Activated B cell treated with CpG ODN at 0.5 μM for 24 hours (primary cell): ENCODE results near the gene PDE7B. TPM values are rescaled to one million over a fixed set of nuclear protein-coding genes. Genes with fewer than 3 reads are reported as not detected.

Source experiments
- ATAC-seq: fragments of 200-7000 bp; cut with Tn5 transposase; one replicate; pipeline ENCODE4 v1.10.0; 2021; ENCODE audit warnings: low read depth, mild to moderate bottlenecking, moderate library complexity
- CTCF ChIA-PET: fragments of 350-600 bp; sonication (Branson Sonifier 250); formaldehyde crosslinking; loops from one replicate; lab custom pipeline; 2021; ENCODE audit warnings: antibody characterized with exemption; lab: Charles Lee
- POLR2A ChIA-PET: fragments of 350-600 bp; sonication (Branson Sonifier 250); formaldehyde crosslinking; loops from one replicate; lab custom pipeline; 2021; ENCODE audit warnings: antibody characterized with exemption; lab: Charles Lee
- DNase-seq: peaks from one replicate; pipeline ENCODE4 v3.0.0; 2022
- H3K27ac Mint-ChIP-seq: one replicate; pipeline ENCODE4 v1.8.0; 2020; ENCODE audit warnings: mixed read lengths
- H3K27me3 Mint-ChIP-seq: one replicate; pipeline ENCODE4 v1.8.0; 2021; ENCODE audit warnings: mixed read lengths
- H3K36me3 Mint-ChIP-seq: one replicate; pipeline ENCODE4 v1.8.0; 2021; ENCODE audit warnings: low read depth, mixed read lengths
- H3K4me1 Mint-ChIP-seq: one replicate; pipeline ENCODE4 v1.8.0; 2021; ENCODE audit warnings: mixed read lengths
- H3K4me3 Mint-ChIP-seq: one replicate; pipeline ENCODE4 v1.8.0; 2020; ENCODE audit warnings: mild to moderate bottlenecking, mixed read lengths
- H3K9me3 Mint-ChIP-seq: one replicate; pipeline ENCODE4 v1.8.0; 2020; ENCODE audit warnings: mixed read lengths
- intact Hi-C: fragments of 100-400 bp; cut with micrococcal nuclease; formaldehyde crosslinking; loops from one replicate; pipeline ENCODE4 v1.15.1; 2024
- total RNA-seq: library from RNA; stranded (reverse); gene quantifications from 2 replicates; pipeline ENCODE4 v1.2.3, GENCODE V29; 2022
- TF ChIP-seq, protein P1 (sequence below): fragments of 200-600 bp; IDR thresholded peaks from one replicate; pipeline ENCODE4 v1.8.0; 2022; ENCODE audit warnings: antibody characterized with exemption, mild to moderate bottlenecking

PDE7B gene
- total RNA-seq, 1 donor from 2014 or later = 1.8 TPM

- no peak for DNase-seq
- Mint-ChIP-seq H3K27me3 (no peaks in the 10 kb centered on the region), H3K4me3 (no peak overlapping the region), H3K4me1 (no peaks in the 10 kb centered on the region), H3K27ac (no peak overlapping the region), H3K9me3 (peaks cover 7% of the 10 kb centered on the region), H3K36me3 (peaks cover 2% of the 10 kb centered on the region)
- ChIA-PET POLR2A (no interaction called here), CTCF (no interaction called here)
- TF ChIP-seq, protein P1, sequence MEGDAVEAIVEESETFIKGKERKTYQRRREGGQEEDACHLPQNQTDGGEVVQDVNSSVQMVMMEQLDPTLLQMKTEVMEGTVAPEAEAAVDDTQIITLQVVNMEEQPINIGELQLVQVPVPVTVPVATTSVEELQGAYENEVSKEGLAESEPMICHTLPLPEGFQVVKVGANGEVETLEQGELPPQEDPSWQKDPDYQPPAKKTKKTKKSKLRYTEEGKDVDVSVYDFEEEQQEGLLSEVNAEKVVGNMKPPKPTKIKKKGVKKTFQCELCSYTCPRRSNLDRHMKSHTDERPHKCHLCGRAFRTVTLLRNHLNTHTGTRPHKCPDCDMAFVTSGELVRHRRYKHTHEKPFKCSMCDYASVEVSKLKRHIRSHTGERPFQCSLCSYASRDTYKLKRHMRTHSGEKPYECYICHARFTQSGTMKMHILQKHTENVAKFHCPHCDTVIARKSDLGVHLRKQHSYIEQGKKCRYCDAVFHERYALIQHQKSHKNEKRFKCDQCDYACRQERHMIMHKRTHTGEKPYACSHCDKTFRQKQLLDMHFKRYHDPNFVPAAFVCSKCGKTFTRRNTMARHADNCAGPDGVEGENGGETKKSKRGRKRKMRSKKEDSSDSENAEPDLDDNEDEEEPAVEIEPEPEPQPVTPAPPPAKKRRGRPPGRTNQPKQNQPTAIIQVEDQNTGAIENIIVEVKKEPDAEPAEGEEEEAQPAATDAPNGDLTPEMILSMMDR = no peak
- intact Hi-C loops = no loop called here
- no peak for ATAC-seq
Measured at GRCh38 chr6:136127873-136128272, 276.4 kb downstream of the PDE7B start.

- Mint-ChIP-seq H3K27ac (no peak overlapping the region), H3K27me3 (no peaks in the 10 kb centered on the region), H3K9me3 (peaks cover 7% of the 10 kb centered on the region), H3K4me1 (no peaks in the 10 kb centered on the region), H3K36me3 (peaks cover 2% of the 10 kb centered on the region), H3K4me3 (no peak overlapping the region)
- ChIA-PET CTCF (no interaction called here), POLR2A (no interaction called here)
- TF ChIP-seq, protein P1 = no peak
- DNase-seq (no peak), ATAC-seq (no peak)
- intact Hi-C loops = no loop called here
Measured at GRCh38 chr6:136129365-136129764, 277.9 kb downstream of the PDE7B start.

GRCh38 chr6:136134268-136134667, 282.8 kb downstream of the PDE7B start:
- DNase-seq = no peak
- intact Hi-C loops = no loop called here
- CTCF ChIA-PET = no interaction called here
- TF ChIP-seq, protein P1 = no peak
- Mint-ChIP-seq H3K9me3 (peaks cover 7% of the 10 kb centered on the region), H3K36me3 (peaks cover 2% of the 10 kb centered on the region), H3K27ac (no peak overlapping the region), H3K4me1 (no peaks in the 10 kb centered on the region), H3K4me3 (no peak overlapping the region), H3K27me3 (no peaks in the 10 kb centered on the region)
- ATAC-seq = no peak
- POLR2A ChIA-PET = no interaction called here

- H3K4me1 Mint-ChIP-seq = no peaks in the 10 kb centered on the region
- peaks cover 2% of the 10 kb centered on the region for H3K36me3 Mint-ChIP-seq
- no peak for DNase-seq
- no peaks in the 10 kb centered on the region for H3K27me3 Mint-ChIP-seq
- POLR2A ChIA-PET = interaction anchor here (0.7 kb wide), 1 partner anchor 404 kb away, joined by 5 read pairs; no protein-coding TSS in a partner anchor
- CTCF ChIA-PET = interaction anchor here (0.7 kb wide), 1 partner anchor 49 kb away, joined by 3 read pairs; no protein-coding TSS in a partner anchor
- H3K27ac Mint-ChIP-seq = no peak overlapping the region
- TF ChIP-seq, protein P1 = no peak
- intact Hi-C loops = no loop called here
- H3K9me3 Mint-ChIP-seq = peaks cover 7% of the 10 kb centered on the region
- no peak overlapping the region for H3K4me3 Mint-ChIP-seq
- ATAC-seq = no peak
Measured at GRCh38 chr6:136134751-136135150, 283.2 kb downstream of the PDE7B start.

DNA sequence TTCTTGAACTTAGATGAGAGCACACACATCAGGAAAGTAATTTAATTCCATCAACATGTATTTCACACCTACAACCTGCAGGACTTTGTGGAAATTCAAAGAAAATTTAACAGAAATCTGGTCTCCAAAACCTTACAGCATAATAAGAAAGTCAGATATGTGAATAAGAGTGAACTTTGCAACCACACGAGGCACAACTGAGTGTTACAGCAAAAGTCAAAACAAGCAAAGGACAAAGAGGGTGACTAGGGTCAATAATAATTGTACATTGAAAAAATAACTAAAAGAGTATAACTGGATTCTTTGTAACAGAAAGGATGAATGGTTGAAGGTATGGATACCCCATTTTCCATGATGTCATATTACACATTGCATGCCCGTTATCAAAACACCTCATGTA, 284.8 kb downstream of the PDE7B start:
- Mint-ChIP-seq H3K4me3 (no peak overlapping the region), H3K9me3 (no peaks in the 10 kb centered on the region), H3K27me3 (no peaks in the 10 kb centered on the region), H3K4me1 (no peaks in the 10 kb centered on the region), H3K27ac (no peak overlapping the region), H3K36me3 (no peaks in the 10 kb centered on the region)
- ChIA-PET POLR2A (no interaction called here), CTCF (no interaction called here)
- ATAC-seq (no peak), DNase-seq (no peak)
- intact Hi-C loops = no loop called here
- TF ChIP-seq, protein P1 = no peak
